Measurements from ENCODE around the gene CSK.
"Not testable (repeated sequence)": the region's sequence is repeated elsewhere in the genome, so short reads cannot be mapped to it uniquely, and the experiment has no call there.

Gene CSK

DNA sequence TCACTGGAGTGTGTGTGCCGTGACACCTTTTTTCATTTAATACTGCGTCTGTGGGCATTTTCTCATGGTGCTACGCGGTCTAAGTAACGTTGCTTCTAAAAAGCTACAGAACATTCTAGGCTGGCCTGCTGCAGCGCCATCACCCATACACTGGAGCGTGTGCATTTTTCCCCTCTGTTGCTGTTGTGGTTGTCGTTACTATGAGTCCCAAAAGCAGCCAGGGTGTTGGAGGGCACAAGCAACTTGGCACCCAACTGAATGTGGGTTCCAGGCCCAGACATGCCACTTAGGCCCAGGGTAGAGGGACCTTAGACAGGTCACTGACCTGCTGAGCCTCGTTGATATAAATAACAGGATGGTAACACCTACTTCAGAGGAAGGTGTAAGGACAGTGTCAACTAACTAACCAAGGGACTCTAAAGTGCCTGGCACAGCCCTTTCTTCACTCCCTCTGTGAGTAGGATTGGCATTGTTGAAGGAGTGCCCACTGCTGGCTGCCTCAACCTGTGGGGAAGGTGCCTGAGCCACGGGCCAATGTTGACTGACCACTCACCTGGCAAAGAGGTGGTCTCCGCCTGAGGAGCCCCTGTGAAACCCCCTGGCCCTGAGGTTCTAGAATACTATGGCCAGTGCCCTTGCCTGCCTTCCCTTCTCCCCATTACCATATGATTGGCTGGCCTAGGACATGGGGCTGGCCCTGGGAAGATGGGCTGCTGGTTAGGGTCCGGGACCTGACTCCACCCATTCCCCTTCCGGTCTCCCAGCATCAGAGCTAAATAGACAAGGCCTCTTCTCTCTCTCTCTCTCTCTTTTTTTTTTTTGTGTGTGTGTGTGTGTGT is 3.5 kb downstream of the CSK start:
- DNase-seq (ENCODE audit: insufficient read length, low spot score), result no peak
- peak; percentile 62 for FAIRE-seq
- TF ChIP-seq POLR2AphosphoS5 (IDR thresholded peaks at IDR 0.05; ENCODE audit: low read depth, low read length), result no peak; the same call in 1 of the 2 replicates
- no peak for TF ChIP-seq TAF1 (IDR thresholded peaks at IDR 0.05; ENCODE audit: low read depth, low read length)
- TF ChIP-seq POLR2A (IDR thresholded peaks at IDR 0.05; ENCODE audit: low read depth, low read length), result no peak
- TF ChIP-seq SPI1 (IDR thresholded peaks at IDR 0.05; ENCODE audit: low read depth, low read length), result no peak
- no peak for TF ChIP-seq POU2F2 (IDR thresholded peaks at IDR 0.05; ENCODE audit: low read depth, low read length)
- TF ChIP-seq PAX5 (IDR thresholded peaks at IDR 0.05; ENCODE audit: insufficient read depth, low read length, severe bottlenecking), result no peak

DNA sequence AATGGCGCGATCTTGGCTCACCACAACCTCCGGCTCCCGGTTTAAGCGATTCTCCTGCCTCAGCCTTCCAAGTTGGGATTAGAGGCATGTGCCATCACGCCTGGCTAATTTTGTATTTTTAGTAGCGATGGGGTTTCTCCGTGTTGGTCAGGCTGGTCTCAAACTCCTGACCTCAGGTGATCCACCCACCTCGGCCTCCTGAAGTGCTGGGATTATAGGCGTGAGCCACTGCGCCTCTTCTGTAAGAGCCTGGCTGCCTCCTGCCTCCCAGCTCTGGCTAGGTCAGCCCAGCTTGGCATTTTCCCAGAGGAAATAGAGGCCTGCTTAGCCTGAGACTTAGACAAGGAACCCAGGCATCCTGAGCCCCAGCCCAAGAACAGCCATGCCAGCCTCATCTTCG is 4.2 kb downstream of the CSK start:
- FAIRE-seq; DNase-seq (ENCODE audit: insufficient read length, low spot score): not testable (repeated sequence)

DNA sequence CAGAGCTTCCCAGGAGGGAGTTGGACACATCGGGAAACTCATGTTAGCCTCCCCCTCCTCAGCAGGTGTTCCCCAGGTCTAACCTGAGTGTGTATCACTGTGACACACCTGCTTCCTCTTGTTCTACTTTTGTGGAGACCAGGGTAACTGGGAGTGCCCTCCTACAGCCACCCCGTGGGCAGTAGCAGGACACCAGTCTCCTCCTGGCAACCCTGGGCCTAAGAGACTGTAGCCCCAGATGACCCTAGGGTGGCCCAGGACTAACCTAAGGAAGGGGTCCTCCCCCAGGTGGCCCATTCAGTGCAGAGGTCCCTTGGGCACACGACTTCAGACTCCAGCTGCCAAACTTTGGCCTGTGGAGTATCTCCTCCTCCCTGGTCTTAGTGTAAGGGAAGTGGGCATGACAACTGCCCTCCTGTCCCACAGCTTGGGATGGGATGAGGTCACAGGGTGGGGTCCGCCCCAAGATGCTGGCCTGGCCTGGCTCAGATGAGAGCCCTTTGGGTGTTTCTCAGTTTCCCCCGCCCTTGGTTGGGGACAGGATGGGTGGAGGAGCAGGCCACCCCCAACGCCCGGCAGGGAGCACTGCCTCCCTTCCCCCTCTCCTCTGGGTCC is 4.8 kb downstream of the CSK start:
- FAIRE-seq (peak; percentile 28), DNase-seq (ENCODE audit: insufficient read length, low spot score) (no peak)
- TF ChIP-seq SPI1 (IDR thresholded peaks at IDR 0.05; ENCODE audit: low read depth, low read length), result no peak
- no peak for TF ChIP-seq POU2F2 (IDR thresholded peaks at IDR 0.05; ENCODE audit: low read depth, low read length)
- no peak for TF ChIP-seq TAF1 (IDR thresholded peaks at IDR 0.05; ENCODE audit: low read depth, low read length)
- TF ChIP-seq PAX5 (IDR thresholded peaks at IDR 0.05; ENCODE audit: insufficient read depth, low read length, severe bottlenecking), result no peak
- no peak for TF ChIP-seq POLR2AphosphoS5 (IDR thresholded peaks at IDR 0.05; ENCODE audit: low read depth, low read length)

DNA sequence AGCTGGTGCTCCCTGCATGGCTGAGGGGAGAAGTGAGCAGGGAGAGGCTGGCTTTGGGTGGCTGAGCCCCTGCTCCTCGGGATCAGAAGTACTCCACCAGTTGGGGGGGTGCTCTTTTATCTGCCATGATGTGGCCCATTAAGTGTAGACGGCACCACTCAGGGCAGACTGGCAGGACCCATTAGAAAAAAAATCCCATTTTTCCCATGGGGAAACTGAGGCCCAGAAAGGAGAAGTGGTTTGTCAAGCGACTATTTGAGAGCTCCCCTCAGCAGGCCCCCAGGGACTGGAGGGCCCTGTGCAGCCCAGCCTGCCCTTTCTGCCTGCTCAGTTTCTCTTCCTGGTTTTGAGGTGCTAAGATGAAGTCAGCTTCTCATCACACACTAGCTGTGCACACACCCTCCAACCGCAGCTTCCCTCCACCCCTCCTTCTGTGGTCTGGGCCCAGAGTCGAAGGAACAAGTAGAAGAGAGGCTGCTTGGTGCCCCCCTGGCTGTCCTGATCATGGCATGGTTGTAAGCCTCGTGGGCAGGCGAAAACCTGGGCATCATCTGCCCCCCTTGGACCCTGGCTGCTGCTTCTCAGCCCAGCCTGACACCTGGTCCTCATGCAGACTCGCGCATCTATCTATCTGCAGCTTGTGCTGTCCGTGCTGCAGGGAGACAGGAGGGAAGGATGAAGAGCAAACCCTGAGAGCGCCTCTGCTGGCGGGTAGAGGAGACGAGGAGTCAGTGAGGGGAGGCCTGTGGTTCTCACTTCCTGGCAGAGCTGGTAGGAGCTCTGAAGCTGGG is 5.6 kb downstream of the CSK start:
- FAIRE-seq, result peak; percentile 98
- TF ChIP-seq TAF1 (IDR thresholded peaks at IDR 0.05; ENCODE audit: low read depth, low read length), result peak; percentile 38; the same call in 1 of the 2 replicates
- TF ChIP-seq POU2F2 (IDR thresholded peaks at IDR 0.05; ENCODE audit: low read depth, low read length), result peak; percentile 81; the same call in 1 of the 2 replicates
- peak; percentile 35 for TF ChIP-seq PAX5 (IDR thresholded peaks at IDR 0.05; ENCODE audit: insufficient read depth, low read length, severe bottlenecking)
- no peak for TF ChIP-seq POLR2A (IDR thresholded peaks at IDR 0.05; ENCODE audit: low read depth, low read length)
- TF ChIP-seq SPI1 (IDR thresholded peaks at IDR 0.05; ENCODE audit: low read depth, low read length), result peak; percentile 97

DNA sequence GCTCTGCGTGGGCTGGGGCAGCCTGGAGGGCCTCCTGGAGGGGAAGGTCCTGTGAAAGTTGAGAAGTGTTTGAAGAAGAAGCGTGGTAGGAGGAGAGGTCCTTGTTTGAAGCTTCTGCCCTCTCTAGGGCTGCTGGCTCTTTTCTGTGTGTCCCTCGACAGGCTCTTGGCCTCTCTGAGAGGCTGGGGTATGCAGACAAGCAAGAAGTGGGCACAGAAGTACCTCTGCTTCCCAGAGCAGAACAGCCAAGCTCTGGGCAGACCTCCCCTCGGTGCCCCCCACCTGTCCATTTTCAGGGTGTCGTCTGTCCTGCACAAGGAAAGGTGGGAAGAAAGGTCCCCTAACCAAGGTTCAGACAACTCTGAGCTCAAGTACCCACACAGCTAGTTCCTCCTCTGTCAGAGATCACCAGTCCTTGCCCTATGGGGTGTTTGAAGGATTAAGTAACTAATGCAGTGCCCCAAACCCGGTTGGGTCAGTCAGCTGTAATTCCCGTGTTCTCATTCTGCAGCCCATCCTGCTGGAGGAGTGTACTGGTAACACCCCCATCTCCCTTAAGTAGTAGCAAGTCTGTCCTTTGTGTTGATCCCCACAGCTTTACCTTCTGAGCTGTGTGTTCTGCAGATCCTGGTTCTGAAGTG is 6.3 kb downstream of the CSK start:
- no peak for TF ChIP-seq POU2F2 (IDR thresholded peaks at IDR 0.05; ENCODE audit: low read depth, low read length)
- TF ChIP-seq SPI1 (IDR thresholded peaks at IDR 0.05; ENCODE audit: low read depth, low read length), result no peak
- no peak for TF ChIP-seq PAX5 (IDR thresholded peaks at IDR 0.05; ENCODE audit: insufficient read depth, low read length, severe bottlenecking)
- no peak; the same call in none of the 2 replicates for TF ChIP-seq POLR2AphosphoS5 (IDR thresholded peaks at IDR 0.05; ENCODE audit: low read depth, low read length)
- no peak; the same call in 1 of the 2 replicates for TF ChIP-seq TAF1 (IDR thresholded peaks at IDR 0.05; ENCODE audit: low read depth, low read length)
- TF ChIP-seq POLR2A (IDR thresholded peaks at IDR 0.05; ENCODE audit: low read depth, low read length), result no peak
- DNase-seq (ENCODE audit: insufficient read length, low spot score) (no peak), FAIRE-seq (no peak)

More for the DNA sequence above, 5.6 kb downstream of the CSK start:
- peak; percentile 70 for DNase-seq (ENCODE audit: insufficient read length, low spot score)

DNA sequence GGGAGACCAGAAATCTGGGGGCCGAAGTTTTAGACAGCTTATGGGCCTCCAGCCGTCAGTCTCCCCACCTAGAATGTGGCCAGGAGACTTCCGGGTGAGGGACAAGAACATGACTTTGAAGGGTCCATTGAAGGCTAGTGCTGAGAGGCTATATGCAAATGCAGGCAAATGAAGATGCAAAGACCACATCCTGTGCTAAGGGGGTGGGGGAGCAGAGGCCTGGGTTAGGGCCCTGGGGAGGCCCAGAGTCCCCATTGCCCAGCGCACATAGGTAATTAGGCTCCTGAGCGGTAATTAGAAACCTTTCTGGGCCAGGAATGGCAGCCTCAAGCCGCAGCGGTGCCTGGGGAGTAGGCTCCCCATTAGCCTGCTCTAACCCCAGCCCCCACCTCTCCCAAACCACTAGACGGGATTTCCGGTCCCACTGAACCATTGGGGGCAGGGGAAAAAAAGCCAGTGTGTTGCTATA is 6.8 kb downstream of the CSK start:
- peak; percentile 90 for FAIRE-seq

DNA sequence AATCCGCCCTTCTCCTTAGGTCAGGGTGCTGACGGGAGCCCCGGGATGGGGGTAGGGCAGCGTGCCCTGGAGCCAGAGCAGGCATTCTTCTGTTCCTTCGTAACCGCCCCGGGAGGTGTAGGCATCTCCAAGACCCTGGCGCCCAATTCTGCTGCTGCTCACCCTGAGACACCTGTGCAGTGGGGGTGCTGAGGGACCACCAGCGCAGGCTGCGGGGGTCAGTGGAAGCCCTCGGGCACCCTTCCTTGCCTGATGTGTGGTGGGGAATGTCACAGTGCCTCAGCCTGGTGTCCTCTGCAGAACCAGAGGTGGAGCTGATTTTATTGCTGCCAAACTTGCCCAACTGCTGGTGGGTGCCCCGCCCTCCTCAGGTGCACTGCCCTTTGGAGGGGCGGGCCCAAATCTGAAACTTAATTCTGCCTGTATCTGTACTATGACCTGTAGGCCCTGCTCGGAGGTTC is 7.3 kb downstream of the CSK start:
- FAIRE-seq (no peak), DNase-seq (ENCODE audit: insufficient read length, low spot score) (no peak)
- peak; percentile 56 for TF ChIP-seq POLR2AphosphoS5 (IDR thresholded peaks at IDR 0.05; ENCODE audit: low read depth, low read length)
- no peak for TF ChIP-seq SPI1 (IDR thresholded peaks at IDR 0.05; ENCODE audit: low read depth, low read length)
- peak; percentile 46; the same call in 1 of the 2 replicates for TF ChIP-seq POLR2A (IDR thresholded peaks at IDR 0.05; ENCODE audit: low read depth, low read length)
- no peak for TF ChIP-seq PAX5 (IDR thresholded peaks at IDR 0.05; ENCODE audit: insufficient read depth, low read length, severe bottlenecking)

More for the DNA sequence above, 6.8 kb downstream of the CSK start:
- no peak for DNase-seq (ENCODE audit: insufficient read length, low spot score)
- TF ChIP-seq POU2F2 (IDR thresholded peaks at IDR 0.05; ENCODE audit: low read depth, low read length) (peak; percentile 100), TAF1 (IDR thresholded peaks at IDR 0.05; ENCODE audit: low read depth, low read length) (peak; percentile 96), POLR2AphosphoS5 (IDR thresholded peaks at IDR 0.05; ENCODE audit: low read depth, low read length) (peak; percentile 92), PAX5 (IDR thresholded peaks at IDR 0.05; ENCODE audit: insufficient read depth, low read length, severe bottlenecking) (no peak), SPI1 (IDR thresholded peaks at IDR 0.05; ENCODE audit: low read depth, low read length) (no peak), POLR2A (IDR thresholded peaks at IDR 0.05; ENCODE audit: low read depth, low read length) (peak; percentile 92)

DNA sequence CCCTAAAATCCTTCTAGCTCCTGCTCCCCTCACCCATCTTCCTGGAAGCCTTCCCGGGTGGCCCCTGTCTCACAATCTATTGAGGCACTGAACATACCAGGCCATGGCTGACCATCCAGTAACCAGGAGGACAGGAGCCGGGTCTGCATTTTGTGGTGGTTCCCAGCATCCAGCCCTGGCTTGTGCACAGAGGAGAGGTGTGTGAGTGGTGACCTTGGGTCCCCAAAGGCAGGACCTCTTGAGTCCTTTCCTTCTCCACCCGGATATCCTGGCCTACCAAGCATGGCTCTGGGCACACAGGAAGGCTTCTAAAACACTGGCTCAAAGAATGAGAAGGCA is 7.8 kb downstream of the CSK start:
- FAIRE-seq (no peak), DNase-seq (ENCODE audit: insufficient read length, low spot score) (no peak)
- no peak; the same call in 1 of the 2 replicates for TF ChIP-seq POLR2A (IDR thresholded peaks at IDR 0.05; ENCODE audit: low read depth, low read length)
- no peak for TF ChIP-seq POU2F2 (IDR thresholded peaks at IDR 0.05; ENCODE audit: low read depth, low read length)
- TF ChIP-seq TAF1 (IDR thresholded peaks at IDR 0.05; ENCODE audit: low read depth, low read length), result no peak
- TF ChIP-seq PAX5 (IDR thresholded peaks at IDR 0.05; ENCODE audit: insufficient read depth, low read length, severe bottlenecking), result no peak
- no peak for TF ChIP-seq POLR2AphosphoS5 (IDR thresholded peaks at IDR 0.05; ENCODE audit: low read depth, low read length)
- TF ChIP-seq SPI1 (IDR thresholded peaks at IDR 0.05; ENCODE audit: low read depth, low read length), result no peak

Data from GM12891 (cell line).